Stimulated activated CD8-positive, alpha-beta memory T cell treated with anti-CD3 and anti-CD28 coated beads, Interleukin-7, amount 100 ng/mL, for 4 hours (primary cell): ENCODE results near the gene MYL6.
"Not testable (repeated sequence)": the region's sequence is repeated elsewhere in the genome, so short reads cannot be mapped to it uniquely, and the experiment has no call there.

ENCODE experiments used
- DNase-seq, 2 donors: peaks; one replicate each; pipeline ENCODE4 v3.0.0-alpha.2; 2020; ENCODE audit warnings: low read depth in 2 of 2

The MYL6 gene

GRCh38 chr12:56189099-56189917 lies 31.1 kb downstream of the MYL6 start, which contains the start of gene SMARCC2:
Gene SMARCC2 (minus strand): TSS chr12:56189483. CDS start chr12:56189461, 22 bp downstream.
- DNase-seq = peak; percentile 53 to 81

GRCh38 chr12:56189918-56190694 lies 31.9 kb downstream of the MYL6 start:
- peak; percentile 61 for DNase-seq

GRCh38 chr12:56190695-56191155 lies 32.6 kb downstream of the MYL6 start:
- no peak for DNase-seq

- no peak for DNase-seq
Observed at GRCh38 chr12:56192582-56192981, 34.4 kb downstream of the MYL6 start.

GRCh38 chr12:56193025-56193578 lies 34.9 kb downstream of the MYL6 start:
- peak; percentile 38 to 57 for DNase-seq

DNA sequence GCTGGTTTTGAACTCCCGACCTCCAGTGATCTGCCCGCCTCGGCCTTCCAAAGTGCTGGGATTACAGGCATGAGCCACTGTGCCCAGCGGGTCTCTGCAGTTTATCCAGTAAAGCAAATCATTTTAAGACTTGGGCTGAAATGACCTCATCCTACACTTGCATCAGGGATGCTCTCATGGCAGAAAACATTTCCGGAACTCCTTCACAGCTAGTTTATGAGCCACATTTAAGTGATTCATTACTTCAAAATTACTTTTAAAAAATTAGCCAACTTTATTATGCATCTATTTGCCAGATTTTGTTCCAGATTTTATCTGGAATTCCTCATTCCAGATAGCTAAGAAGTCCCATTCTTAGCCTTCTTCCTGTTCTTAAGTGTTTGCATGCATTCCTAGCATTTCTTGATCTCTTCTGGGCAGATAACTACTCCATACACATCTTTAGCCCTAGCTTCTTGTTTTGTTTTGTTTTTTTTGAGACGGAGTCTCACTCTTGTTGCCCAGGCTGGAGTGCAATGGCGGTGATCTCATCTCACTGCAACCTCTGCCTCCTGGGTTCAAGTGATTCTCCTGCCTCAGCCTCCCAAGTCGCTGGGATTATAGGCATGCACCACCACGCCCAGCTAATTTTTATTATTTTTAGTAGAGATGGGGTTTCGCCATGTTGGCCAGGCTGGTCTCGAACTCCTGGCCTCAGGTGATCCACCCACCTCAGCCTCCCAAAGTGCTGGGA lies 38.8 kb downstream of the MYL6 start:
- not testable (repeated sequence) for DNase-seq

GRCh38 chr12:56197921-56198635 lies 39.9 kb downstream of the MYL6 start:
- no peak for DNase-seq

DNA sequence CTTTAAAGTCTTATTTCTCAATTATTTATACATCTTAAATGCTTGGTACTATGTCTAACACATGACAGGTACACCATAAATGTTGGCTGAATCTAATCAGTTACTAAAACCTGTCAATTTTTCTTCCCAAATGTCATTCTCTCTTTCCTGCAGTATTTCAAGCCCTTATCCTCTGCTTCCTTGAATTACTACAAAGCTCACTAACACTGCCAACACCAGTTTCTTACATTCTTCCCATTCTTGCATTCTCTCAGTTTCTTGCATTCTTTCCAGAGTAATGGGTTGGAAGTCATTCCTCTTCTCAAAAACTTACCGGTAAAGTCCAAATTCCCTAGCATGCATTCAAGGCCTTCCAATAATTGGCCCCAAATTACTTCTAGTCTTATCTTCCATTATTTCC lies 40.7 kb downstream of the MYL6 start:
- no peak for DNase-seq

GRCh38 chr12:56202366-56202765 lies 44.2 kb downstream of the MYL6 start:
- no peak for DNase-seq

- no peak for DNase-seq
Observed at GRCh38 chr12:56202838-56203237, 44.7 kb downstream of the MYL6 start.

DNA sequence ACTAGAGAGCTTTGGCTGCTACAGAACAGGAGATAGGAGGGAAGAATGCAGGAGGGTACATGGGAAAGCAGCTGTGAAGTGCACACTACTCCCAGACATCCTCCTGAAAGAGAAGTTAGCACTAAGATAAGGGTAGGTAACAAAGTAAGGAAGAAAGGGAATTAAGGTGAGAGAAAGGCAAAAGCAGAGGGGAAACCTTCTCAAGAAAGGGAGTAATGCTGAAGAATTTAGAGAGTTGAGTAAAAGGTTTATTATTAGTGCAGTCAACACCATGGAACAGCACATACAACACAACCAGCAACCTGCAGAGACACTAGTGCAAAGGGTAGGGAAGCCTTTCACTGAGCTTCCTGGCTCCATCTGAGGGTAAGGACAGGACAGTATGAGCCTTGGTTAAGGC lies 46.1 kb downstream of the MYL6 start:
- DNase-seq = no peak

DNA sequence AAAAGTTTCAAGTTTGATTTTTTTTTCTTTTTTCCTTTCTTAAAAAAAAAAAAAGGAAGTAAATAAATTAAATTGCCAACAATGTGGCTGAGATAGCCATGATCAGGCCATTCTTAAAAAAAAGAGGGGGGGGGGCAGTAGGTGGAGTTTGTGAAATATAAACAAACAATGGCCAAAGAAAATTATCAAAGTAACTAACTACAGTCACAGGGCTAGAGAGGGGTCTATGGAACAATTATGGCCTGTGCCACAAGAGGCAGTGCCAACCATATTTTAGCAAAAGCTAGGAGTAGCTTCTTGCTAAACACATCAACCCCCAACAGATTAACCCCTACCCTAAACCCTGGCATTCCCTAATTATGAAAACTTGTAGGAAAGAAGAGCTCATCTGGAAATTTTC lies 47.3 kb downstream of the MYL6 start:
- DNase-seq = no peak

DNA sequence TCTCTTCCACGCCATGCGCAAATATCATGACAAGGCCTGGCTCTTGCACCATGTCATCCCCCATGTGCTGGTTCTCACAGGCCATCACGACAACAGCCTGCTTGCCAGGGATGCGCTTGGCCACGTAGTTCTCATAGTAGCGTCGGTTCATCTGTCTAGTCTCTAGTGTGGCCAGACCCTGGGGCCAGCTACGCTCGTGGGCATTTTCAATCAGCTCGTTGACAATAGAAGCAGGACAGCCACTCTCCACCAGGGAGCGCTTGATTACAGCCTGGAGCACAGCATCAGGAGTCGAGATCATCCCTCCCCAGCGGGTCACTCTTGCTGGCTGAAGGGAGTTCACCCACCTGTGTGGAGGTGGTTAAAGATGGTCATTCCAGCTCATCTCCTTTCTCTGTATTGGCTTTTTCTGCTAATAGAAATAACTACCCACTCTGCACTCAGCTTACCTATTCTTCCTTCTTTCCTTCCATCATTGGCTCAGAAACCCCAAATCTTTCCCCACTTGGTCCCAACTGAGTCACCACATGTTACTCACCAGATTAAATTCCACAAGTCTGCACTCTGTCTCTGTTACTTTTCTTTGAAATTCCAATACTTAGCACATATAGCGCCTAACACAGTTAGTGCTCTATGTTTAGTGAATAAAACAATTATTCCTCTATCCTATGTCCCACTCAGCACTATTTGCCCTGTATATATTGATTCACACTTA lies 48.5 kb downstream of the MYL6 start:
- no peak for DNase-seq

DNA sequence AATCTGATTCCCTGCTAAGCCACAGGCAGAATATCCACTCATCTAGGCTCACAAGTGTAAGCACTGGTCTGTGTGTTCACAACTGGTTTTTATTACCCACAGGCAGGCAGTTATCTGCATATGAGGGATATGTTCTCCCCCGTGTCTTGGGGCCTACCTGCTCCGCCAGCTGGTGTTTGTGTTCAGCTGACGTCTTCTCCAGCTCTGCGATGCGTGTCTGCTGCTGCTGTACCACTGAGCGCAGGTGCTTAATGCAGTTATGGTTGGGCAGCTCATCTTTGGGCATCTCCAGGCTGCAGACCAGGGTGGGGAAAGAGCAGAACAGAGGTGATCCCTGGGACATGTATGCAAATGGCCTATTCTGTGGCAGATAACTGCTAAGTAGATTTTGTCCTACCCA lies 49.8 kb downstream of the MYL6 start:
- no peak for DNase-seq
